Thoracic aorta (tissue), 2 donors: Measurements from ENCODE around the gene CASP8. TPM values are rescaled to one million over a fixed set of nuclear protein-coding genes. Genes with fewer than 3 reads are reported as not detected.

Source experiments
- ATAC-seq: fragments of 150-250 bp; one replicate; pipeline ENCODE4 v1.8.0; 2017; ENCODE audit warnings: low read depth; ENCODE audit not compliant: insufficient number of reproducible peaks, low FRiP score
- DNase-seq: peaks from one replicate; pipeline ENCODE4 v3.0.0-alpha.2; 2020; ENCODE audit warnings: low spot score
- H3K27ac ChIP-seq, 2 donors: fragments of 200-600 bp; sonication (generic); 1 replicate in 1 of 2; 2 replicates in 1 of 2; pipeline ENCODE4 v1.5.1; 2016; ENCODE audit warnings: mild to moderate bottlenecking in 2 of 2, moderate library complexity in 2 of 2
- H3K27me3 ChIP-seq: fragments of 200-600 bp; sonication (generic); replicated peaks from 2 replicates; pipeline ENCODE4 v1.6.0; 2016; ENCODE audit warnings: mild to moderate bottlenecking; ENCODE audit not compliant: insufficient read depth
- H3K36me3 ChIP-seq: fragments of 200-600 bp; sonication (generic); one replicate; pipeline ENCODE4 v1.5.1; 2016
- H3K4me1 ChIP-seq, 2 donors: fragments of 200-600 bp; sonication (generic); 1 replicate in 1 of 2; 2 replicates in 1 of 2; pipeline versions ENCODE4 v1.5.1 to v1.6.0; 2016; ENCODE audit warnings: low read depth in 2 of 2, mild to moderate bottlenecking in 1 of 2; ENCODE audit not compliant: control insufficient read depth in 1 of 2
- H3K4me3 ChIP-seq: fragments of 200-600 bp; sonication (generic); 2 replicates; pipeline ENCODE4 v1.5.1; 2016; ENCODE audit warnings: mild to moderate bottlenecking
- H3K9me3 ChIP-seq: fragments of 200-600 bp; sonication (generic); 2 replicates; pipeline ENCODE4 v1.5.1; 2016
- total RNA-seq, 2 donors: library from RNA; depleted of rRNA; stranded (reverse); fragments of >200 nt; gene quantifications; one replicate each; pipeline versions ENCODE4 v1.1.0 to v1.2.3, GENCODE V29; 2016
- TF ChIP-seq, protein P1 (sequence below): fragments of 200-600 bp; sonication (generic); IDR thresholded peaks from one replicate; pipeline ENCODE4 v1.5.1; 2019; ENCODE audit warnings: antibody characterized with exemption

Gene CASP8
- total RNA-seq, 2 donors from 2014 or later = 11.5 to 14.6 TPM

DNA sequence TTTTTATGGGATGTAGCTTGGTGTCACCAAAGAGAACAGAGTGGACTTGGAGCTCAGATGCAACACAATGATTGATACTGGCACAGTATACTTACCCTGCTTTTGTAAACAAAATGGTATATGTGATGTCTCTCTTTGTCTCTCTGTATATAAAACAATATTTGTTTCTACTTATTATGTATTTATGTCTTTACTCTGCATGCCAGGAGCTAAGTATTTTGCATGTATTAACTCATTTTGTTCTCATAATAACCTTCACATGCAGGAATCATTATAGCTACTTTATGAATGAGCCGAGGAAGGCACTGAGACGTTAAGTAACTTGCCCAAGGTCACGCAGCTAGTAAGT is 27.9 kb upstream of the CASP8 start:
- Histone ChIP-seq H3K4me3 (no peak overlapping the region), H3K27me3 (no peaks in the 10 kb centered on the region), H3K27ac (no peak overlapping the region), H3K9me3 (no peaks in the 10 kb centered on the region), H3K36me3 (no peaks in the 10 kb centered on the region), H3K4me1 (peaks cover 7 to 15% of the 10 kb centered on the region in 2 donors)
- TF ChIP-seq, protein P1, sequence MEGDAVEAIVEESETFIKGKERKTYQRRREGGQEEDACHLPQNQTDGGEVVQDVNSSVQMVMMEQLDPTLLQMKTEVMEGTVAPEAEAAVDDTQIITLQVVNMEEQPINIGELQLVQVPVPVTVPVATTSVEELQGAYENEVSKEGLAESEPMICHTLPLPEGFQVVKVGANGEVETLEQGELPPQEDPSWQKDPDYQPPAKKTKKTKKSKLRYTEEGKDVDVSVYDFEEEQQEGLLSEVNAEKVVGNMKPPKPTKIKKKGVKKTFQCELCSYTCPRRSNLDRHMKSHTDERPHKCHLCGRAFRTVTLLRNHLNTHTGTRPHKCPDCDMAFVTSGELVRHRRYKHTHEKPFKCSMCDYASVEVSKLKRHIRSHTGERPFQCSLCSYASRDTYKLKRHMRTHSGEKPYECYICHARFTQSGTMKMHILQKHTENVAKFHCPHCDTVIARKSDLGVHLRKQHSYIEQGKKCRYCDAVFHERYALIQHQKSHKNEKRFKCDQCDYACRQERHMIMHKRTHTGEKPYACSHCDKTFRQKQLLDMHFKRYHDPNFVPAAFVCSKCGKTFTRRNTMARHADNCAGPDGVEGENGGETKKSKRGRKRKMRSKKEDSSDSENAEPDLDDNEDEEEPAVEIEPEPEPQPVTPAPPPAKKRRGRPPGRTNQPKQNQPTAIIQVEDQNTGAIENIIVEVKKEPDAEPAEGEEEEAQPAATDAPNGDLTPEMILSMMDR = no peak
- no peak for DNase-seq
- ATAC-seq = no peak

DNA sequence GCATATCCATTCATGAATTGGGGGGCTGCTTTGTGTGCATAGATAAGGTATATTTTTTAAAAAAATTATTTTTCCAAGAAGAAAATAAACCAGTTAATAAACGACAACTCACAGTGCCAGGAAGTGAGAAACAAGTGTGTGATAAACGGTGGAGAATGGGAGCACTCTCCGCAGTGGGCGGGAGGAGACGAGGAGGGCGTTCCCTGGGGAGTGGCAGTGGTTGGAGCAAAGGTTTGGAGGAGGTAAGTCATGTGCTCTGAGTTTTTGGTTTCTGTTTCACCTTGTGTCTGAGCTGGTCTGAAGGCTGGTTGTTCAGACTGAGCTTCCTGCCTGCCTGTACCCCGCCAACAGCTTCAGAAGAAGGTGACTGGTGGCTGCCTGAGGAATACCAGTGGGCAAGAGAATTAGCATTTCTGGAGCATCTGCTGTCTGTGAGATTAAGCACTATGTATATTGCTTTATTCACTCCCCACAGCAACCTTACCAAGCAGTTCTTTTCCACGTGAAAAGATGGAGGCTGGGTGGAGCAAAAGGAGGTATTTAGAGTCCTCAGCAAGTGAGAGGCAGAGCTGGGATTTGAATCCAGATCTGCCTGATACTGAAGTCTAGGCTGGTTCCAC is 27.0 kb upstream of the CASP8 start:
- ATAC-seq (no peak), DNase-seq (no peak)
- no peak overlapping the region for H3K27ac ChIP-seq
- TF ChIP-seq, protein P1 = no peak
- no peaks in the 10 kb centered on the region for H3K9me3 ChIP-seq
- H3K27me3 ChIP-seq = no peaks in the 10 kb centered on the region
- H3K4me3 ChIP-seq = peak overlapping the region; percentile 59
- no peaks in the 10 kb centered on the region for H3K36me3 ChIP-seq
- H3K4me1 ChIP-seq = peaks cover 7 to 19% of the 10 kb centered on the region in 2 donors

DNA sequence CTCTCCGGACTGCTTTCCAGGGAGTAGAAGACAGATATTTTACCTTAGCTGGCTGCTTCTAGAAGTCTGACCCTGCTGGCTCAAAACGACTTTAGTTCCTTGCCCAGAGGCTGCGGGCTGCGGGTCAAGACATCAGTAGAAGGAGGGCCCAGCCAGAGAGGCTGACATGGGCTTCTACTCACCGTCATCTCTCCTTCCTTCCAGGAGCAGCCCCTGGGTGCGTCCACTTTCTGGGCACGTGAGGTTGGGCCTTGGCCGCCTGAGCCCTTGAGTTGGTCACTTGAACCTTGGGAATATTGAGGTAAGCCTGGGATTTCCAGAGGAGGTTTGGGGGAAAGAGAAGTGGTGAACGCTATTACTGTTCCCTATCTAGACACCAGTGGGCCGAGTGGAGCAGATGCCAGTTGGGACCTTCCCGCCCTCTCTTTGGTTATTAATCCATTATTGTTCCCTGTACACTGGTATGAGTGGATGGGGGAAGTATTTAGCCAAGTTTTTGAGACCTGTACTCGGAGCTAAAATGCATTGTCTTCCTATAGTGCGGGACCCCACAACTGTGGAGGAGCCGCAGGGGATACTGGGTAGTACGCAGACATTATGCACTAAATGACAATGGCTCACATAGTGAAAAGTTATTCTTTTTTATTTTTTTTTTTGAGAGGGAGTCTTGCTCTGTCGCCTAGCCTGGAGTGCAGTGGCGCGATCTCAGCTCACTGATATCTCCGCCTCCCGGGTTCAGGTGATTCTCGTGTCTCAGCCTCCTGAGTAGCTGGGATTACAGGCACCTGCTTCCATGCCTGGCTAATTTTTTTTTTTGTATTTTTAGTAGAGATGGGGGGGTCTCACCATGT is 26.3 kb upstream of the CASP8 start:
- Histone ChIP-seq H3K4me1 (peaks cover 7 to 19% of the 10 kb centered on the region in 2 donors), H3K27me3 (no peaks in the 10 kb centered on the region), H3K36me3 (no peaks in the 10 kb centered on the region), H3K4me3 (peak overlapping the region; percentile 59), H3K9me3 (no peaks in the 10 kb centered on the region), H3K27ac (no peak overlapping the region)
- TF ChIP-seq, protein P1 = no peak
- ATAC-seq (no peak), DNase-seq (no peak)

DNA sequence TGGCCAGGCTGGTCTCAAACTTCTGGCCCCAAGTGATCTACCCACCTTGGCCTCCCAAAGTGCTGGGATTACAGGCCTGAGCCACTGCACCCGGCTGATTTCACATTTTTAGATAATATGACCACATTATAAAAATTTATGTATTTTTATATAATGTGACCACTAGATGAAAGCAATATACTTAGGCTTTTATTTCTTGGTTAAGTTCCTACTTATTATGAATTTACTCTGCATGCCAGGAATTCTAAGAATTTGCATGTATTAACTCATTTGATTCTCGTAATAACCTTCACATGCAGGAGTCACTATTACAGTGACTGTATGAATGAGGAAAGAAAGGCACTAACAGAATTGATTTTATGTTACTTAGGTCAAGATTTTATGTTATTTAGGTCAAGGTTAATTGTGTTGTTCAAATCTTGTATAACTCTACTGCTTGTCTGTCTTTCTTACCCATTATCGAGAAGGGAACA is 25.6 kb upstream of the CASP8 start:
- ATAC-seq (no peak), DNase-seq (no peak)
- TF ChIP-seq, protein P1 = no peak
- Histone ChIP-seq H3K9me3 (no peaks in the 10 kb centered on the region), H3K27ac (no peak overlapping the region), H3K36me3 (no peaks in the 10 kb centered on the region), H3K27me3 (no peaks in the 10 kb centered on the region), H3K4me3 (peak overlapping the region; percentile 59), H3K4me1 (peaks cover 7 to 19% of the 10 kb centered on the region in 2 donors)
